HFF-Myc (cell line): Measurements from ENCODE around the gene HOXD10.

ENCODE experiments used
- DNase-seq: peaks from one replicate; pipeline ENCODE4 v3.0.0-alpha.2; 2011; ENCODE audit warnings: low read depth; ENCODE audit errors: extremely low read depth
- H3K4me3 ChIP-seq: replicated peaks from 2 replicates; pipeline ENCODE4 v1.5.1; 2011; ENCODE audit warnings: low read depth, mild to moderate bottlenecking, control low read depth, low read length
- TF ChIP-seq, protein P1 (sequence below): IDR thresholded peaks from 2 replicates; pipeline ENCODE4 v1.5.1; 2012; ENCODE audit warnings: mild to moderate bottlenecking, low read depth, low read length, control low read depth; ENCODE audit errors: missing control alignments

The HOXD10 gene

DNA sequence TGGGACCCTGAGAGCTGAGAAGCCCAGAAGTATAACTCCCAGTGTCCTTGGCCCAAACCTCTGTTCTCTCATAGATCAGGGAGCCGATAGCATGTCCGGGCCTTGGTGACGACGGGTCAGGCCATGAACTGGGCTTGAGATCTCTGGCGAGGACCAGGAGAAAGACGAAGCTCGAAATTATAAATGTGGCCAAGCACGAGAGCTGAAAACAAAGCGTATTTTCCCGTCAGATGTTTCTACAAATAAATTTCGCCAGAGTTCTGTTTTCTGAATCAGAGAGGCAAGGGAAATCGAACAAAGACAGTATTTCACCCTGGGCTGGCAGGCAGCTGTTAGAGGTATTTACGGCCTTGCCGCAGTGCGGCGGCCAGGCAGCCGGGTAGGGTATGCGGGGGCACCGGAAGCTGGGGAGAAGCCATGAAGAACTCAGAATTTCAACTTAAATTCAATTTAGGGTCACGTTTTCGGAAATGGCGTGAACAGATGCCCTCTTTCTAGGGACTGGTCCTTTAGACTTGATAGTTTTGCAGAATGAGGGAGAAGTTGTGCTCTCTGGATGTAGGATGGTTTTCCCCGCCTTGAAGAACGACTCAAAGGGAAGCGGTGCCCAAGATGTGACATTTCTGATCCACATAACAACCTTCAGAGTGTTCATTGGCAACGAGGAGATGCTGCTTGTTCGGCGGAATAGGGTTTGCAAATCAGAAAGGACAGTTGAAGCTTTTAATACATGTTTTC lies 22.5 kb downstream of the HOXD10 start:
- DNase-seq, result no peak
- TF ChIP-seq, protein P1, sequence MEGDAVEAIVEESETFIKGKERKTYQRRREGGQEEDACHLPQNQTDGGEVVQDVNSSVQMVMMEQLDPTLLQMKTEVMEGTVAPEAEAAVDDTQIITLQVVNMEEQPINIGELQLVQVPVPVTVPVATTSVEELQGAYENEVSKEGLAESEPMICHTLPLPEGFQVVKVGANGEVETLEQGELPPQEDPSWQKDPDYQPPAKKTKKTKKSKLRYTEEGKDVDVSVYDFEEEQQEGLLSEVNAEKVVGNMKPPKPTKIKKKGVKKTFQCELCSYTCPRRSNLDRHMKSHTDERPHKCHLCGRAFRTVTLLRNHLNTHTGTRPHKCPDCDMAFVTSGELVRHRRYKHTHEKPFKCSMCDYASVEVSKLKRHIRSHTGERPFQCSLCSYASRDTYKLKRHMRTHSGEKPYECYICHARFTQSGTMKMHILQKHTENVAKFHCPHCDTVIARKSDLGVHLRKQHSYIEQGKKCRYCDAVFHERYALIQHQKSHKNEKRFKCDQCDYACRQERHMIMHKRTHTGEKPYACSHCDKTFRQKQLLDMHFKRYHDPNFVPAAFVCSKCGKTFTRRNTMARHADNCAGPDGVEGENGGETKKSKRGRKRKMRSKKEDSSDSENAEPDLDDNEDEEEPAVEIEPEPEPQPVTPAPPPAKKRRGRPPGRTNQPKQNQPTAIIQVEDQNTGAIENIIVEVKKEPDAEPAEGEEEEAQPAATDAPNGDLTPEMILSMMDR, result no peak
- H3K4me3 ChIP-seq, result no peak overlapping the region

DNA sequence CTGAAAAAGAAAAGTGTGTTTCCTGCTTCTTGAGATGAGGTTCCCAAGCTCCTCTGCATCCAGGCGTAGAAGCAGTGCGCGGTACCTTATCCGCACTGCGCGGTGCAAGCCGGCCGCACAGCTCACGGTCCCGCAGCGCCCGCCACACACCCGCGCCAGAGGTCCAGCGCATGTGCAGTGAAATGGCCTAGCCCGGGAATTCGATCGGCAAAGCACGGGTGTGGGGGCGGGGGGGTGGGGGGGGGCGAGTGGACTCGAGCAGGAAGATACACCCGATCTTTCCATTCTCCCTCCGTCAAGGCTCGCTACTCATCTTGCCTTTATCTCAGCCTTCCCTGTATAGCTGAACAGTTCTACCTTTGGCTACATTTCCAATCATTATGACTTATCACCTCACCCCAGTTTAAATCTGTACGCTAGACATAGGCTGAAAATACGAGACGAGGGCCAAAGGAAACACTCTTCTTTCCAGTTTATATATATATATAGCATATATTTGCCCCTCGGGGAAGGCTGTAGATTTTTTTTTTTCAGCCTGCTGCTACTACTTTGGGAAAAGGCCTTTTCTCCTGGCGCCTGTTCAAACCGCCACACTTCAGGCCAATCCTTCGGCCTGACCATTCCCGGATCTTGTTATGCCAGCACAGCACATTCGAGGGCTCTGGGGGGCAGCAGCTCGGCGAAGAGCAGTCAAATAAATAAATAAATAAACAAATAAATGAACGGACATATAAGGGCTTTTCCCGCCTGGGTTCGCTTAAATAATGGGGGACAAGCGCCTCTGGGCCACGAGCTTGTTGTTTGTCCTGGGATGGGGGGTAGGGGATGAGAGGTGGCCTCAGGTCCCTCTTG lies 23.3 kb downstream of the HOXD10 start:
- TF ChIP-seq, protein P1, result no peak
- DNase-seq, result no peak
- H3K4me3 ChIP-seq, result peak overlapping the region; percentile 30

DNA sequence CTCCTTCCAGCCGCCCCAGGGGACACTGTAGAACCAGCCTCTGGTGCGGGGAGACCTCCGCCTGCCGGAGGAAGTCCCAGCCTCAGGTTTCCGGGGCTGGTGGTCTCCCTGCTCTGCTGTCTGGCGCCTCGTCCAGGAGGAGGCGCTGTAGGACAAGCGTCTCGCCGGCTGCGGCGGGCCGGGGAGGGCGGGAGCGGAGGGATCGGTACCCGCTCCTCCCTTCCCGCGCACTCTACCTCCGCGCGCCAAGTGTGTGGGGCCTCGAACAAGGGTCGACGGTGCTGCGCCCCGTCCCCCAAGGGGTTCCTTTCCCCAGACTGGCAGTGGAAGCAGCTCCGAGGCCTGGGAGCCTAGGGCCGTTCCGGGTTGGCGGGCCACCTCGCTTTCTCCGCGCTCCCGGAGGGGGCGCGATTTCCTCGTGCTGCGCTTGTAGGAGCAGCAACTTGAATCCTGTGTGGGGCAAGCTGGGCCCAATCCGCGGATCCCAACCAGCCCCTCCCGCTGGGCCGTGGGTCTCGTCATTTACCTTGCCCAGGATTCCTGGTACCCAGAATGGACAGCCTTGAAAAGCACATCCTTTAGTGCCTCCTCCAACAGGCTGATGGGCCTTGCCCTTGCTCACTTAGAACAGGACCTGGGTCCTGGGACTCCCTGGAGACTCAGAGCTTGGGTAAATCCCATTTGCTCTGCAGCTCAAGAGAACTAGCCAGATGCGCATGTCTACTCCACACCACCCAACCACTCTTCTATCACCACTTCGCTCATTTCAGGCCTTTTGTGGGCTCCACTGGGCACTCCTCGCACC lies 24.1 kb downstream of the HOXD10 start:
- peak overlapping the region; percentile 30 for H3K4me3 ChIP-seq
- TF ChIP-seq, protein P1, result peak; percentile 89
- DNase-seq, result no peak

DNA sequence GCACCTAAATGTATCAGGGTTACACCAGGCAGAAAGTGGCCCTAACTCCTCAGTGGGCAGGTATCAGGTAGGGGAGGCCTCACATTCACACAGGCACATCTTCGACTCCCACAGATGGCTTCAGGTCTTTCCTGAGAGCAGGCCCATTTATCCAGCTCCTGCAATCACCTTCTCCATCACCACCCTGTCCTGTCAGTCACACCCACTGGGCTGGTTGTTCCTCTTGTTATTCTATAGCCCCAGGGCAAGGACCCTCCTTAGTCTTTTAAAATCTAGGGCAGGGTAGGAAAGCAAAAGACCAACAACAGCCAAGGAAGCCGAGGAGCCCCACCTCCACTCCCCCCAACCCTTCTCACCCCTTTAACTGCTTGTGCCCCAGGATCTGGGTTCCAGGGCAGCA lies 25.7 kb downstream of the HOXD10 start:
- TF ChIP-seq, protein P1, result no peak
- no peak for DNase-seq
- no peak overlapping the region for H3K4me3 ChIP-seq

DNA sequence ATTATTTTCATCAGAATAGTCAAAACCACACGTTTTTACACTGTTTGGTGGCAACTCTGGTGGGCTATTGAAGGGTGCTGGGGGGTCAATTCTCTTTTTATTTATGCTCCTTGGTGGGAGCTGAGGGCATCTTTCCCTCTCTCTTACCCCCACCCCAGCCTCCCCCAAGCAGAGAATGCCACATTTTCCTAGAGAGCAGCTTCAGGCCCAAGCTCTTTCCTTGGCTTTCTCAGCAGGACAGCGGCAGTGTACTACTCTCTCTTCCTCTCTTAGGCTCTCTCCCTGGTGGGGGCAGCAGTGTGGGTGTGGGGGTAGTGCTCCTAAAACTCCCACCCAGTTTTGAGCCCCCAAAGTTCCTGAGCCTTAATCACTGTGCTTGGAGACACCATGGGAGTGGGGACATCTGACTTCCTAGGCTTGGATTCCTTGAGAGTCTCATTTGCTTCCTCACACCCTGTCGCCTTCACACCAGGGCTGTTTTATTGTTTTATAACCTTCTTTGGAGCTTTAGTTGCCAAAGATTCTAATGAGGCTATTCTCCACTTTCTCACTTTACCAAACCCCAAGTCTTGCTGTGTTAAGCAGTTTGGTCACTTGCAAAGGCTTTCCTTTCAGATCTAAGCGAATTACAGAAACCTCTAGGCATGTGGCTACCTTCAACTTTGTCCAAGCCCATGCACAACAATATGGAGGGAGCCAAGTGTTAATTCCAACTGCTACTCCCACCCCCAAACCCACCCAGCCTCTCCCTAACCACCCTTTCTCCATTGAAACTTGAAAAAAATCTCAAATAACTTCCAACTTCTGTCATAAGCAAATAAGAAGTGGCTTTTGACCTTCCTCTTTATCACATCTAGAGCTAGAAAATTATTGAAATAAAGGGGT lies 28.7 kb downstream of the HOXD10 start:
- no peak overlapping the region for H3K4me3 ChIP-seq
- DNase-seq, result no peak
- TF ChIP-seq, protein P1, result no peak

DNA sequence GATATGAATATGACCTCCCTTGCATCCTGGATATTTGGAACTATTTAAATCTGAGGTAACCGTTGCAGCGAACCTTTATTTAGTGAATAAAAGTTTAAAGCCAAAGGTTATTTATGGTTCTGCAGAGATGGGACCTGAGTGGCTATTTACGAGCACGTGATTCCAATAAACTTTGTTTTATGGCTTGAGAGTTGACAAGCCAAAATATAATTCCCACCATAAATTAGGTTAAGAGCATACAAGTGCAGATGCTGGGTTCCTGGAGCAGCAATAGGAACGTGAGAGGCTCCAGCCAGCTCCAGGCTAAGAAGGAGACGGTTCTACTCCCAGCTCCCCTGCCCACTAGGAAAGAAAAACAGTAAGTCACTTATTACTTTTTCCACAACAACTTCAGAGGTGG lies 29.5 kb downstream of the HOXD10 start:
- TF ChIP-seq, protein P1, result no peak
- H3K4me3 ChIP-seq, result no peak overlapping the region
- DNase-seq, result no peak
